IMR-90 (cell line): ENCODE measurements around the gene SMIM21. TPM values are rescaled to one million over a fixed set of nuclear protein-coding genes. Genes with fewer than 3 reads are reported as not detected.
A peak's percentile ranks its signal among the peaks of the same experiment; 100 is the strongest.

Experiments used
- ATAC-seq: fragments of 200-7000 bp; cut with Tn5 transposase; 2 replicates; pipeline ENCODE4 v1.9.1; 2020; ENCODE audit warnings: low read depth, mild to moderate bottlenecking, moderate library complexity
- BruUV-seq: library from RNA; stranded (reverse); fragments of 400-500 nt; replicated peaks from 2 replicates; lab custom pipeline; 2021; lab: Mats Ljungman, UMichigan
- CTCF ChIA-PET: fragments of 300-600 bp; formaldehyde crosslinking; extraction: SDS; loops from one replicate; lab custom pipeline; 2021; ENCODE audit warnings: antibody characterized with exemption; lab: Yijun Ruan, JAX
- POLR2A ChIA-PET: fragments of 300-600 bp; sonication (Branson Sonifier 250); formaldehyde crosslinking; loops from one replicate; lab custom pipeline; 2022; ENCODE audit warnings: antibody characterized with exemption; ENCODE audit not compliant: unreplicated experiment; lab: Charles Lee
- DNase-seq: peaks from one replicate; pipeline ENCODE4 v3.0.0; 2013
- H2AFZ ChIP-seq: replicated peaks from 2 replicates; pipeline ENCODE3; 2013; ENCODE audit warnings: low read length, mild to moderate bottlenecking; ENCODE audit not compliant: poor library complexity
- H2AK5ac ChIP-seq: 2 replicates; pipeline ENCODE4 v1.6.1; 2013; ENCODE audit warnings: low read depth, low read length, inconsistent platforms
- H2AK9ac ChIP-seq: replicated peaks from 2 replicates; pipeline ENCODE3; 2013; ENCODE audit warnings: mild to moderate bottlenecking, low read depth, low read length, moderate library complexity; ENCODE audit not compliant: poor library complexity
- H2BK120ac ChIP-seq: 2 replicates; pipeline ENCODE4 v1.6.1; 2013; ENCODE audit warnings: low read depth, low read length, inconsistent platforms
- H2BK15ac ChIP-seq: 3 replicates; pipeline ENCODE4 v1.6.1; 2013; ENCODE audit warnings: low read depth, low read length, inconsistent platforms
- H2BK20ac ChIP-seq: 2 replicates; pipeline ENCODE4 v1.6.1; 2013; ENCODE audit warnings: low read depth, mild to moderate bottlenecking, inconsistent platforms, low read length, moderate library complexity
- H2BK5ac ChIP-seq: 2 replicates; pipeline ENCODE4 v1.6.1; 2013; ENCODE audit warnings: mild to moderate bottlenecking, low read depth, low read length, inconsistent platforms; ENCODE audit not compliant: poor library complexity, severe bottlenecking
- H3K14ac ChIP-seq: replicated peaks from 2 replicates; pipeline ENCODE4 v1.6.1; 2013; ENCODE audit warnings: low read depth, low read length, inconsistent platforms
- H3K18ac ChIP-seq: 2 replicates; pipeline ENCODE4 v1.6.1; 2013; ENCODE audit warnings: low read depth, low read length, control low read depth
- H3K23ac ChIP-seq: 2 replicates; pipeline ENCODE4 v1.6.1; 2013; ENCODE audit warnings: low read depth, low read length, inconsistent platforms
- H3K27ac ChIP-seq: 2 replicates; pipeline ENCODE4 v1.5.1; 2013; ENCODE audit warnings: mild to moderate bottlenecking, control low read depth, low read length; ENCODE audit not compliant: insufficient read depth
- H3K27me3 ChIP-seq: 2 replicates; pipeline ENCODE4 v1.6.1; 2013; ENCODE audit warnings: low read length; ENCODE audit not compliant: control insufficient read depth, insufficient read depth
- H3K36me3 ChIP-seq: 2 replicates; pipeline ENCODE4 v1.6.1; 2013; ENCODE audit warnings: low read length, mixed read lengths; ENCODE audit not compliant: control insufficient read depth, insufficient read depth
- H3K4ac ChIP-seq: 2 replicates; pipeline ENCODE4 v1.6.1; 2013; ENCODE audit warnings: low read depth, low read length, inconsistent platforms
- H3K4me1 ChIP-seq: 2 replicates; pipeline ENCODE4 v1.6.1; 2013; ENCODE audit warnings: low read length, mixed read lengths; ENCODE audit not compliant: control insufficient read depth, insufficient read depth
- H3K4me2 ChIP-seq: 2 replicates; pipeline ENCODE4 v1.6.1; 2013; ENCODE audit warnings: low read depth, mild to moderate bottlenecking, control low read depth, low read length, moderate library complexity
- H3K4me3 ChIP-seq: 2 replicates; pipeline ENCODE4 v1.5.1; 2013; ENCODE audit warnings: low read depth, mild to moderate bottlenecking, control low read depth, low read length, moderate library complexity; ENCODE audit not compliant: insufficient read depth
- H3K56ac ChIP-seq: 2 replicates; pipeline ENCODE4 v1.6.1; 2013; ENCODE audit warnings: low read length, inconsistent platforms; ENCODE audit not compliant: insufficient read depth; ENCODE audit errors: extremely low read depth
- H3K79me1 ChIP-seq, 2 experiments: 2 replicates each; pipeline ENCODE4 v1.6.1; 2013; ENCODE audit warnings: low read length in 2 of 2, inconsistent platforms in 1 of 2, low read depth in 1 of 2
- H3K9ac ChIP-seq: 2 replicates; pipeline ENCODE4 v1.6.1; 2013; ENCODE audit warnings: low read depth, low read length, control low read depth
- H3K9me1 ChIP-seq: 2 replicates; pipeline ENCODE4 v1.6.1; 2013; ENCODE audit warnings: low read length, inconsistent platforms; ENCODE audit not compliant: insufficient read depth
- H3K9me3 ChIP-seq: 2 replicates; pipeline ENCODE4 v1.6.1; 2013; ENCODE audit warnings: low read length; ENCODE audit not compliant: control insufficient read depth, insufficient read depth
- H4K20me1 ChIP-seq: 2 replicates; pipeline ENCODE4 v1.6.1; 2013; ENCODE audit warnings: low read length, inconsistent platforms; ENCODE audit not compliant: insufficient read depth
- H4K5ac ChIP-seq: 2 replicates; pipeline ENCODE4 v1.6.1; 2013; ENCODE audit warnings: mild to moderate bottlenecking, low read depth, low read length, control low read depth
- H4K8ac ChIP-seq, 2 experiments: 2 replicates each; pipeline ENCODE4 v1.6.1; 2013; ENCODE audit warnings: low read depth in 2 of 2, low read length in 2 of 2, control low read depth in 1 of 2, inconsistent platforms in 1 of 2
- H4K91ac ChIP-seq: 2 replicates; pipeline ENCODE4 v1.6.1; 2013; ENCODE audit warnings: low read depth, low read length, inconsistent platforms; ENCODE audit not compliant: insufficient read depth
- CEBPB ChIP-seq: IDR thresholded peaks from 2 replicates; pipeline ENCODE4 v1.6.1; 2012; ENCODE audit warnings: low read depth, low read length, improper control_type of control experiment
- NFE2L2 ChIP-seq: fragments of 150-350 bp; IDR thresholded peaks from 2 replicates; pipeline ENCODE4 v1.6.1; 2016; ENCODE audit warnings: low read depth, mild to moderate bottlenecking, low read length
- WGBS, 2 experiments: methylation state at CpG; one replicate each; pipeline versions ENCODE4 v1.1.5 to v1.1.7; 2013; ENCODE audit warnings: missing lambda C conversion rate in 2 of 2; ENCODE audit not compliant: insufficient read length in 1 of 2; ENCODE audit errors: extremely low coverage in 2 of 2; 5-methylcytosine and 5-hydroxymethylcytosine counted together
- dilution Hi-C: fragments of 300-500 bp; cut with HindIII; formaldehyde crosslinking; loops from one replicate; pipeline ENCODE4 v1.14.3; 2018; ENCODE audit warnings: low sequenced_read_pairs; ENCODE audit not compliant: unreplicated experiment
- in situ Hi-C: fragments of 300-500 bp; cut with MboI; formaldehyde crosslinking; loops from 3 replicates; pipeline ENCODE4 v1.14.3; 2019; ENCODE audit warnings: low sequenced_read_pairs, inconsistent platforms, mixed read lengths
- intact Hi-C: fragments of 100-400 bp; cut with micrococcal nuclease; formaldehyde crosslinking; loops from 2 replicates; pipeline ENCODE4 v1.10.0; 2022
- polyA plus RNA-seq, 3 experiments: library from polyadenylated mRNA; depleted of rRNA; stranded (reverse); fragments of >200 nt; gene quantifications; 2 replicates each; pipeline ENCODE4 v1.2.3, GENCODE V29; 2012; ENCODE audit warnings: low replicate concordance in 1 of 3
- total RNA-seq: library from RNA; depleted of rRNA; stranded (reverse); fragments of >200 nt; gene quantifications from 2 replicates; pipeline ENCODE4 v1.2.3, GENCODE V29; 2012

Gene SMIM21
- total and polyA plus RNA-seq, 2 of the 4 experiments (the other 2 are of a cell fraction): not detected

- no peak overlapping the region for H3K23ac ChIP-seq
- no peak overlapping the region for H3K4me2 ChIP-seq
- ChIA-PET POLR2A (no interaction called here), CTCF (interaction anchor here (0.5 kb wide), 1 partner anchor 241 kb away, joined by 3 read pairs; no protein-coding TSS in a partner anchor)
- no peak overlapping the region for H2AFZ ChIP-seq
- H2AK5ac ChIP-seq: no peak overlapping the region; the same call in 1 of the 2 replicates
- H3K27ac ChIP-seq: no peak overlapping the region
- no peak overlapping the region for H3K14ac ChIP-seq
- H2BK15ac ChIP-seq: no peak overlapping the region
- intact Hi-C loops: loop anchor here (10.0 kb wide), 1 partner anchor 872 kb away; no protein-coding TSS in a partner anchor
- H3K9me3 ChIP-seq: no peaks in the 10 kb centered on the region
- H2BK5ac ChIP-seq: no peak overlapping the region
- no peaks in the 10 kb centered on the region for H3K36me3 ChIP-seq
- H3K79me1 ChIP-seq: no peaks in the 10 kb centered on the region
- H3K9me1 ChIP-seq: peaks cover 3% of the 10 kb centered on the region; the same call in 1 of the 2 replicates
- no peak overlapping the region for H3K4ac ChIP-seq
- peak overlapping the region; percentile 46 for H2BK20ac ChIP-seq
- H3K9ac ChIP-seq: no peak overlapping the region
- no peaks in the 10 kb centered on the region for H4K20me1 ChIP-seq
- DNase-seq: no peak
- H3K56ac ChIP-seq: no peak overlapping the region
- no peak overlapping the region for H2AK9ac ChIP-seq
- no peak overlapping the region for H4K5ac ChIP-seq
- no peak overlapping the region for H2BK120ac ChIP-seq
- in situ Hi-C loops: no loop called here
- no peak overlapping the region for H3K4me3 ChIP-seq
- no peak for ATAC-seq
- H3K18ac ChIP-seq: no peak overlapping the region
- H3K27me3 ChIP-seq: no peaks in the 10 kb centered on the region; the same call in 1 of the 2 replicates
- no peak overlapping the region for H4K8ac ChIP-seq
- no TSS peak for BruUV-seq
- TF ChIP-seq CEBPB (no peak), NFE2L2 (no peak)
- dilution Hi-C loops: no loop called here
- H4K91ac ChIP-seq: no peak overlapping the region
- peaks cover 7% of the 10 kb centered on the region for H3K4me1 ChIP-seq
- 90% methylated on average over 2 of the region's 5 CpGs; no CpG with 5 or more reads in 1 of the 2 experiments for WGBS, 2 experiments
Measured at GRCh38 chr18:75472906-75473305, 45.4 kb upstream of the SMIM21 start.
